GM12892 (cell line): ENCODE data around the gene RBM15. TPM values are rescaled to one million over a fixed set of nuclear protein-coding genes. Genes with fewer than 3 reads are reported as not detected.

Source experiments
- DNase-seq: peaks from one replicate; pipeline ENCODE4 v3.0.0; 2011; ENCODE audit not compliant: insufficient read length
- FAIRE-seq: peaks from 2 replicates; lab custom pipeline; 2011; peaks lifted over from hg19 to GRCh38; lab: Jason Lieb, UNC
- POLR2A ChIP-seq: IDR thresholded peaks from 2 replicates; pipeline ENCODE4 v1.6.1; 2011; ENCODE audit warnings: low read depth, low read length, control low read depth
- POLR2AphosphoS5 ChIP-seq: IDR thresholded peaks from 2 replicates; pipeline ENCODE4 v1.6.1; 2011; ENCODE audit warnings: low read depth, low read length, control low read depth
- TAF1 ChIP-seq: IDR thresholded peaks from 2 replicates; pipeline ENCODE4 v1.6.1; 2011; ENCODE audit warnings: low read depth, mild to moderate bottlenecking, control low read depth, low read length, borderline replicate concordance
- polyA plus RNA-seq: library from polyadenylated mRNA; unstranded; fragments of >200 nt; gene quantifications from one replicate; pipeline ENCODE4 v1.2.1, GENCODE V29; 2012; ENCODE audit warnings: missing spikeins, inconsistent platforms; ENCODE audit not compliant: missing spikeins

Gene RBM15, protein sequence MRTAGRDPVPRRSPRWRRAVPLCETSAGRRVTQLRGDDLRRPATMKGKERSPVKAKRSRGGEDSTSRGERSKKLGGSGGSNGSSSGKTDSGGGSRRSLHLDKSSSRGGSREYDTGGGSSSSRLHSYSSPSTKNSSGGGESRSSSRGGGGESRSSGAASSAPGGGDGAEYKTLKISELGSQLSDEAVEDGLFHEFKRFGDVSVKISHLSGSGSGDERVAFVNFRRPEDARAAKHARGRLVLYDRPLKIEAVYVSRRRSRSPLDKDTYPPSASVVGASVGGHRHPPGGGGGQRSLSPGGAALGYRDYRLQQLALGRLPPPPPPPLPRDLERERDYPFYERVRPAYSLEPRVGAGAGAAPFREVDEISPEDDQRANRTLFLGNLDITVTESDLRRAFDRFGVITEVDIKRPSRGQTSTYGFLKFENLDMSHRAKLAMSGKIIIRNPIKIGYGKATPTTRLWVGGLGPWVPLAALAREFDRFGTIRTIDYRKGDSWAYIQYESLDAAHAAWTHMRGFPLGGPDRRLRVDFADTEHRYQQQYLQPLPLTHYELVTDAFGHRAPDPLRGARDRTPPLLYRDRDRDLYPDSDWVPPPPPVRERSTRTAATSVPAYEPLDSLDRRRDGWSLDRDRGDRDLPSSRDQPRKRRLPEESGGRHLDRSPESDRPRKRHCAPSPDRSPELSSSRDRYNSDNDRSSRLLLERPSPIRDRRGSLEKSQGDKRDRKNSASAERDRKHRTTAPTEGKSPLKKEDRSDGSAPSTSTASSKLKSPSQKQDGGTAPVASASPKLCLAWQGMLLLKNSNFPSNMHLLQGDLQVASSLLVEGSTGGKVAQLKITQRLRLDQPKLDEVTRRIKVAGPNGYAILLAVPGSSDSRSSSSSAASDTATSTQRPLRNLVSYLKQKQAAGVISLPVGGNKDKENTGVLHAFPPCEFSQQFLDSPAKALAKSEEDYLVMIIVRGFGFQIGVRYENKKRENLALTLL
- 13.6 TPM for polyA plus RNA-seq

GRCh38 chr1:110338886-110339406 is at the start of gene RBM15:
Gene RBM15, plus strand, starts transcription at chr1:110339377. Its CDS starts 29 bp downstream, at chr1:110339406.
- DNase-seq, result peak; percentile 85
- no peak for TF ChIP-seq POLR2AphosphoS5
- no peak for TF ChIP-seq POLR2A
- TF ChIP-seq TAF1, result no peak
- FAIRE-seq, result peak; percentile 96

GRCh38 chr1:110291241-110292030 is 47.7 kb upstream of the RBM15 start:
- TF ChIP-seq POLR2AphosphoS5 (no peak), POLR2A (no peak), TAF1 (no peak)
- no peak for DNase-seq
- no peak for FAIRE-seq

GRCh38 chr1:110292031-110292741 is 47.0 kb upstream of the RBM15 start:
- no peak for FAIRE-seq
- no peak for TF ChIP-seq POLR2AphosphoS5
- TF ChIP-seq TAF1, result no peak
- TF ChIP-seq POLR2A, result no peak
- DNase-seq, result no peak

GRCh38 chr1:110293601-110294104 is 45.5 kb upstream of the RBM15 start:
- TF ChIP-seq POLR2A, result no peak
- no peak for TF ChIP-seq TAF1
- TF ChIP-seq POLR2AphosphoS5, result no peak
- FAIRE-seq (no peak), DNase-seq (no peak)

GRCh38 chr1:110294308-110294707 is 44.9 kb upstream of the RBM15 start:
- TF ChIP-seq POLR2AphosphoS5 (no peak), TAF1 (no peak), POLR2A (no peak)
- DNase-seq, result no peak
- no peak for FAIRE-seq

GRCh38 chr1:110298991-110299390 is 40.2 kb upstream of the RBM15 start:
- DNase-seq, result no peak
- TF ChIP-seq TAF1, result no peak
- TF ChIP-seq POLR2A, result no peak
- TF ChIP-seq POLR2AphosphoS5, result no peak

DNA sequence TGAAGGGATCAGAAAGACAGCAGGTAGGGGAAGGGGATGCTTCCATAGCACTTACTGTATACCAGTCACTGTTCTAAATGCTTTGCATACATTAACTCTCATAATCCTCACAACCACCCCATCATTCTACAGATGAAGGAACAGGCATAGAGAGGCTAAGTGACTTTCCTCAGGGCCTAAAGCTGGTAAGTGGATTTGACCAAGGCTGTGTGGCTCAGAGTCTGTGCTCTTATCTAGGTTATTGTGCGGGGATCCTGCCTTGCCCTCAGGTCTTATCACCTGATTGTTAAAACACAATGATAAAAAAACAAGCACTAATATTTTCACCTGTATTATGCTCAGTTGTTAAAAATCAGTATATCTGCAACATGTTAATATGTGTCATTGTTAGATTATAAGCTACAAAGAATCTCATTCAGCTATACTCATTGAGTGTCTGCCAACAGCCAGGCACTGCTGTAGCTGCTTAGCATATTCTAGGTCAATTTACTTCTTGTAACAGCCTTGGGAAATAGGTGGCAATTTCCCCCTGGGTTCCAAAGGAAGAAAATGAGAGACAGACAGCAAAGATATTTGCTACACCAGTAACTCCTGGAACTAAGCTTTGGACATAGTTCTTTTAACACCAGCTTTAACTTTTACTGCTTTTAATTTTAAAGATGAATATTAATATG is 38.6 kb upstream of the RBM15 start:
- no peak for FAIRE-seq
- no peak for DNase-seq
- TF ChIP-seq POLR2AphosphoS5, result no peak

More at GRCh38 chr1:110298991-110299390, 40.2 kb upstream of the RBM15 start:
- no peak for FAIRE-seq

DNA sequence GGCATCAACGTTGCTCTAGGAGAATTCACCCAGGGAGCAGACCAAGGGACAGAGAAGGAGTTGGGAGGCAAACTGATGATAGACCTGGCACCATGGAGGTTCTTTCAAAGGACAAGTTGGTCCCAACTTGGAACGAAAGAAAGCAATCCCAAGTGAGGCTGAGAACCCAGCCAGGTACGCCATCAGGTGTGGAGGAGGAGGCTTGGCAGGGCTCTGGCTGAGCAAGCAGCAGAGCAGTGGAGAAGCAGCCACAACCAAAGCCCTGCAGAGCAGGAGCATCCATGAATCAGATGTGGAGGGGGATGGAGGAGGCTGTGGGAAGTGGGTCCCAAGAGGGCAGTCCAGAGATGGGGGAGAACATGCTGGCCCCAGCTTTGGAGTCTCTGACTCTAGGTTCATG is 36.3 kb upstream of the RBM15 start:
- DNase-seq (no peak), FAIRE-seq (no peak)
- no peak for TF ChIP-seq POLR2A
- TF ChIP-seq POLR2AphosphoS5, result no peak
- TF ChIP-seq TAF1, result no peak

DNA sequence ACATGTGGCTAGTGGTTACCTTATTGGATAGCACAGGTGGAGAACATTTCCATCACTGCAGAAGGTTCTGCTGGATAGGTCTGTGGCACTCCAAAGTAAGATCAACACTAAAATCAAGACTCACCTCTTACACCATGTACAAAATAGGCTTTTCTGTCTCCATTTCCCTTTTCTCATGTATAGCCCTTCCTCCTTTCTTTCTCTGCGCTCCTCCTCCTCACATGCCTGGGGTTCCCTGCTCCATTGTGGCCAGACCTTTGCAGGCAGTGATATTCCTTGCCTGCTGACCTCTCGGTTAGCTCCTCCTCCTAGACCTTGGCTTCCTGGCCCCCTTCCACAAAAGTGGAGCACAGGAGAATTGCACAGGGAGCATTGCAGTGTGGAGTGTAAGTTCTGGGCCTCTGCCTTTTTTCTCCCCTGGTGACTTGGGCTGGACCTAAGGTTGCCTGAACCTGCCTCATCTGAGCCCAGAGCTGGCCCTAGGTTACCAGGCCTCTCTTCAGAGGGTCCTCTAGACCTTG is 33.2 kb upstream of the RBM15 start:
- DNase-seq, result no peak
- no peak for FAIRE-seq
- TF ChIP-seq TAF1 (no peak), POLR2A (no peak), POLR2AphosphoS5 (no peak)
